ENCODE data around the gene SIPA1L3.
"Not testable (repeated sequence)": the region's sequence is repeated elsewhere in the genome, so short reads cannot be mapped to it uniquely, and the experiment has no call there.

Gene SIPA1L3

GRCh38 chr19:38221919-38222830, 315.2 kb downstream of the SIPA1L3 start:
- Histone ChIP-seq H3K4me3 (ENCODE audit: low read depth in 1 of 2, low read length in 2 of 2) (no peak overlapping the region), H3K9ac (ENCODE audit: low read length) (no peak overlapping the region), H3K36me3 (ENCODE audit: insufficient read depth, low read length) (no peaks in the 10 kb centered on the region), H3K9me3 (ENCODE audit: low read length) (no peaks in the 10 kb centered on the region), H3K4me1 (ENCODE audit: insufficient read depth, low read length) (no peaks in the 10 kb centered on the region), H3K27me3 (ENCODE audit: control insufficient read depth in 1 of 2, insufficient read depth in 2 of 2, low read length in 2 of 2) (peaks cover 33 to 62% of the 10 kb centered on the region in 2 donors), H3K27ac (ENCODE audit: low read depth, low read length) (no peak overlapping the region)

GRCh38 chr19:38223119-38223523, 316.1 kb downstream of the SIPA1L3 start:
- H3K4me1 ChIP-seq (ENCODE audit: insufficient read depth, low read length) = no peaks in the 10 kb centered on the region
- H3K27me3 ChIP-seq (ENCODE audit: control insufficient read depth in 1 of 2, insufficient read depth in 2 of 2, low read length in 2 of 2) = peaks cover 40 to 66% of the 10 kb centered on the region in 2 donors
- no peak overlapping the region for H3K4me3 ChIP-seq (ENCODE audit: low read depth in 1 of 2, low read length in 2 of 2)
- no peaks in the 10 kb centered on the region for H3K36me3 ChIP-seq (ENCODE audit: insufficient read depth, low read length)
- H3K9ac ChIP-seq (ENCODE audit: low read length) = no peak overlapping the region
- no peak overlapping the region for H3K27ac ChIP-seq (ENCODE audit: low read depth, low read length)
- no peaks in the 10 kb centered on the region for H3K9me3 ChIP-seq (ENCODE audit: low read length)

GRCh38 chr19:38223617-38224013, 316.6 kb downstream of the SIPA1L3 start:
- H3K4me3 ChIP-seq (ENCODE audit: low read depth in 1 of 2, low read length in 2 of 2) = peak overlapping the region in 1 of 2 donors; percentile 34
- H3K36me3 ChIP-seq (ENCODE audit: insufficient read depth, low read length) = no peaks in the 10 kb centered on the region
- peaks cover 2% of the 10 kb centered on the region for H3K4me1 ChIP-seq (ENCODE audit: insufficient read depth, low read length)
- no peak overlapping the region for H3K9ac ChIP-seq (ENCODE audit: low read length)
- H3K27me3 ChIP-seq (ENCODE audit: control insufficient read depth in 1 of 2, insufficient read depth in 2 of 2, low read length in 2 of 2) = peaks cover 40 to 66% of the 10 kb centered on the region in 2 donors
- H3K9me3 ChIP-seq (ENCODE audit: low read length) = no peaks in the 10 kb centered on the region
- H3K27ac ChIP-seq (ENCODE audit: low read depth, low read length) = no peak overlapping the region

- Histone ChIP-seq H3K9ac (ENCODE audit: low read length) (no peak within 1 kb of the TSS), H3K4me1 (ENCODE audit: insufficient read depth, low read length) (peaks cover 5% of the 10 kb centered on the region), H3K36me3 (ENCODE audit: insufficient read depth, low read length) (no peaks in the 10 kb centered on the region), H3K27me3 (ENCODE audit: control insufficient read depth in 1 of 2, insufficient read depth in 2 of 2, low read length in 2 of 2) (peaks cover 40 to 69% of the 10 kb centered on the region in 2 donors), H3K9me3 (ENCODE audit: low read length) (no peaks in the 10 kb centered on the region), H3K27ac (ENCODE audit: low read depth, low read length) (no peak within 1 kb of the TSS), H3K4me3 (ENCODE audit: low read depth in 1 of 2, low read length in 2 of 2) (peak within 1 kb of the TSS in 1 of 2 donors; percentile 34)
Measured at GRCh38 chr19:38224014-38224862, 317.2 kb downstream of the SIPA1L3 start, which contains the start of gene DPF1. Gene DPF1, minus strand, starts transcription at chr19:38224222. Its CDS starts 80 bp downstream, at chr19:38224142.

- H3K27ac ChIP-seq (ENCODE audit: low read depth, low read length); H3K9ac ChIP-seq (ENCODE audit: low read length); H3K4me3 ChIP-seq (ENCODE audit: low read depth in 1 of 2, low read length in 2 of 2); H3K4me1 ChIP-seq (ENCODE audit: insufficient read depth, low read length); H3K36me3 ChIP-seq (ENCODE audit: insufficient read depth, low read length); H3K9me3 ChIP-seq (ENCODE audit: low read length): not testable (repeated sequence)
- H3K27me3 ChIP-seq (ENCODE audit: control insufficient read depth in 1 of 2, insufficient read depth in 2 of 2, low read length in 2 of 2) = peaks cover 40 to 74% of the 10 kb centered on the region in 2 donors
Measured at GRCh38 chr19:38224863-38225218, 317.8 kb downstream of the SIPA1L3 start.

GRCh38 chr19:38227287-38228004, 320.4 kb downstream of the SIPA1L3 start:
- H3K4me3 ChIP-seq (ENCODE audit: low read depth in 1 of 2, low read length in 2 of 2) = no peak overlapping the region
- H3K27ac ChIP-seq (ENCODE audit: low read depth, low read length) = no peak overlapping the region
- H3K9me3 ChIP-seq (ENCODE audit: low read length) = no peaks in the 10 kb centered on the region
- H3K9ac ChIP-seq (ENCODE audit: low read length) = no peak overlapping the region
- H3K4me1 ChIP-seq (ENCODE audit: insufficient read depth, low read length) = peaks cover 5% of the 10 kb centered on the region
- peaks cover 41 to 79% of the 10 kb centered on the region in 2 donors for H3K27me3 ChIP-seq (ENCODE audit: control insufficient read depth in 1 of 2, insufficient read depth in 2 of 2, low read length in 2 of 2)
- no peaks in the 10 kb centered on the region for H3K36me3 ChIP-seq (ENCODE audit: insufficient read depth, low read length)

GRCh38 chr19:38228005-38228377, 321.0 kb downstream of the SIPA1L3 start:
- Histone ChIP-seq H3K27me3 (ENCODE audit: control insufficient read depth in 1 of 2, insufficient read depth in 2 of 2, low read length in 2 of 2) (peaks cover 36 to 76% of the 10 kb centered on the region in 2 donors), H3K4me1 (ENCODE audit: insufficient read depth, low read length) (peaks cover 5% of the 10 kb centered on the region), H3K27ac (ENCODE audit: low read depth, low read length) (no peak overlapping the region), H3K9me3 (ENCODE audit: low read length) (no peaks in the 10 kb centered on the region), H3K4me3 (ENCODE audit: low read depth in 1 of 2, low read length in 2 of 2) (no peak overlapping the region), H3K36me3 (ENCODE audit: insufficient read depth, low read length) (no peaks in the 10 kb centered on the region), H3K9ac (ENCODE audit: low read length) (no peak overlapping the region)

- Histone ChIP-seq H3K9me3 (ENCODE audit: low read length) (no peaks in the 10 kb centered on the region), H3K9ac (ENCODE audit: low read length) (no peak overlapping the region), H3K4me3 (ENCODE audit: low read depth in 1 of 2, low read length in 2 of 2) (no peak overlapping the region), H3K4me1 (ENCODE audit: insufficient read depth, low read length) (peaks cover 5% of the 10 kb centered on the region), H3K27me3 (ENCODE audit: control insufficient read depth in 1 of 2, insufficient read depth in 2 of 2, low read length in 2 of 2) (peaks cover 28 to 76% of the 10 kb centered on the region in 2 donors), H3K27ac (ENCODE audit: low read depth, low read length) (no peak overlapping the region), H3K36me3 (ENCODE audit: insufficient read depth, low read length) (no peaks in the 10 kb centered on the region)
Measured at GRCh38 chr19:38228491-38229439, 321.8 kb downstream of the SIPA1L3 start.

- Histone ChIP-seq H3K4me1 (ENCODE audit: insufficient read depth, low read length) (peaks cover 5% of the 10 kb centered on the region), H3K4me3 (ENCODE audit: low read depth in 1 of 2, low read length in 2 of 2) (no peak overlapping the region), H3K36me3 (ENCODE audit: insufficient read depth, low read length) (no peaks in the 10 kb centered on the region), H3K9me3 (ENCODE audit: low read length) (no peaks in the 10 kb centered on the region), H3K27ac (ENCODE audit: low read depth, low read length) (no peak overlapping the region), H3K9ac (ENCODE audit: low read length) (no peak overlapping the region), H3K27me3 (ENCODE audit: control insufficient read depth in 1 of 2, insufficient read depth in 2 of 2, low read length in 2 of 2) (peaks cover 20 to 74% of the 10 kb centered on the region in 2 donors)
Measured at GRCh38 chr19:38229585-38230073, 322.6 kb downstream of the SIPA1L3 start.

- H3K4me1 ChIP-seq (ENCODE audit: insufficient read depth, low read length) = not testable (repeated sequence)
Measured at GRCh38 chr19:38230506-38231133, 323.6 kb downstream of the SIPA1L3 start.

More at GRCh38 chr19:38230506-38231133, 323.6 kb downstream of the SIPA1L3 start:
- H3K27ac ChIP-seq (ENCODE audit: low read depth, low read length); H3K36me3 ChIP-seq (ENCODE audit: insufficient read depth, low read length); H3K4me3 ChIP-seq (ENCODE audit: low read depth in 1 of 2, low read length in 2 of 2); H3K9ac ChIP-seq (ENCODE audit: low read length); H3K9me3 ChIP-seq (ENCODE audit: low read length): not testable (repeated sequence)
- peaks cover 17 to 72% of the 10 kb centered on the region in 2 donors for H3K27me3 ChIP-seq (ENCODE audit: control insufficient read depth in 1 of 2, insufficient read depth in 2 of 2, low read length in 2 of 2)
